ENCODE measurements around the gene ERG. TPM values are rescaled to one million over a fixed set of nuclear protein-coding genes. Genes with fewer than 3 reads are reported as not detected.

ERG gene
- total RNA-seq, 1 experiment from 2014 or later = 4.5 TPM

- Mint-ChIP-seq H3K27ac (no peak overlapping the region), H3K4me1 (peaks cover 3% of the 10 kb centered on the region; the same call in 1 of the 2 replicates), H3K9me3 (peaks cover 14% of the 10 kb centered on the region), H3K36me3 (no peaks in the 10 kb centered on the region), H3K27me3 (ENCODE audit: low read depth) (no peaks in the 10 kb centered on the region), H3K4me3 (no peak overlapping the region)
- no peak for ATAC-seq
- DNase-seq (ENCODE audit: low spot score) = no peak
- ChIA-PET CTCF (interaction anchor here (1.6 to 2.9 kb wide), 4 partner anchors 17 to 623 kb away, joined by 5 to 21 read pairs (median 10); no protein-coding TSS in a partner anchor), POLR2A (interaction anchor here (0.9 kb wide), 1 partner anchor 114 kb away, joined by 3 read pairs; no protein-coding TSS in a partner anchor)
- no peak for TF ChIP-seq EMX1 (CRISPR knock-in tag; IDR thresholded peaks at IDR 0.05)
- no peak for TF ChIP-seq IRF2 (CRISPR knock-in tag; IDR thresholded peaks at IDR 0.05; ENCODE audit: borderline replicate concordance, low read depth)
- no peak for TF ChIP-seq NFATC4 (CRISPR knock-in tag; IDR thresholded peaks at IDR 0.05)
- no peak for TF ChIP-seq ATF3 (CRISPR knock-in tag; conservative IDR thresholded peaks at IDR 0.05)
- no peak for TF ChIP-seq TCF7 (CRISPR knock-in tag; IDR thresholded peaks at IDR 0.05; ENCODE audit: low read depth)
- TF ChIP-seq CDX4 (CRISPR knock-in tag; IDR thresholded peaks at IDR 0.05; ENCODE audit: borderline replicate concordance) = no peak
- no peak for TF ChIP-seq ZNF423 (CRISPR knock-in tag; IDR thresholded peaks at IDR 0.05)
- TF ChIP-seq SOX15 (CRISPR knock-in tag; IDR thresholded peaks at IDR 0.05) = no peak
- TF ChIP-seq E2F5 (CRISPR knock-in tag; IDR thresholded peaks at IDR 0.05) = no peak
- no peak for TF ChIP-seq ZNF416 (CRISPR knock-in tag; IDR thresholded peaks at IDR 0.05)
- TF ChIP-seq TEAD4 (CRISPR knock-in tag; IDR thresholded peaks at IDR 0.05) = no peak
Observed at GRCh38 chr21:38334866-38335265, 163.4 kb downstream of the ERG start.

- Mint-ChIP-seq H3K36me3 (no peaks in the 10 kb centered on the region), H3K9me3 (peaks cover 14% of the 10 kb centered on the region), H3K4me1 (peaks cover 5% of the 10 kb centered on the region; the same call in 1 of the 2 replicates), H3K27me3 (ENCODE audit: low read depth) (no peaks in the 10 kb centered on the region), H3K27ac (no peak overlapping the region), H3K4me3 (no peak overlapping the region)
- TF ChIP-seq MXD4 (CRISPR knock-in tag; IDR thresholded peaks at IDR 0.05; ENCODE audit: borderline replicate concordance) (no peak), SMAD4 (CRISPR knock-in tag; IDR thresholded peaks at IDR 0.05) (no peak), PRRX2 (CRISPR knock-in tag; IDR thresholded peaks at IDR 0.05) (no peak), ARID4B (CRISPR knock-in tag; IDR thresholded peaks at IDR 0.05; ENCODE audit: borderline replicate concordance) (no peak), ZBTB43 (CRISPR knock-in tag; IDR thresholded peaks at IDR 0.05) (no peak), CBFB (CRISPR knock-in tag; IDR thresholded peaks at IDR 0.05; ENCODE audit: low read depth) (no peak), TP53 (CRISPR knock-in tag; IDR thresholded peaks at IDR 0.05) (no peak), ZNF416 (CRISPR knock-in tag; IDR thresholded peaks at IDR 0.05) (no peak)
- ATAC-seq = peak; percentile 82
- ChIA-PET POLR2A (interaction anchor here (0.9 kb wide), 1 partner anchor 163 kb away, joined by 3 read pairs; no protein-coding TSS in a partner anchor), CTCF (interaction anchor here (0.8 to 2.9 kb wide), 10 partner anchors 19 to 633 kb away, joined by 3 to 21 read pairs (median 7); no protein-coding TSS in a partner anchor)
- DNase-seq (ENCODE audit: low spot score) = no peak
Observed at GRCh38 chr21:38333301-38334272, 164.7 kb downstream of the ERG start.

Data from WTC11 (cell line).